RPMI8226 (cell line): ENCODE data around the gene DENND1A.
A peak's percentile ranks its signal among the peaks of the same experiment; 100 is the strongest.

Source experiments
- DNase-seq: peaks from one replicate; pipeline ENCODE4 v3.0.0-alpha.2; 2015

Gene DENND1A

GRCh38 chr9:123552530-123552929, 377.4 kb downstream of the DENND1A start:
- DNase-seq = no peak

- DNase-seq = no peak
Observed at GRCh38 chr9:123551734-123552133, 378.2 kb downstream of the DENND1A start.

DNA sequence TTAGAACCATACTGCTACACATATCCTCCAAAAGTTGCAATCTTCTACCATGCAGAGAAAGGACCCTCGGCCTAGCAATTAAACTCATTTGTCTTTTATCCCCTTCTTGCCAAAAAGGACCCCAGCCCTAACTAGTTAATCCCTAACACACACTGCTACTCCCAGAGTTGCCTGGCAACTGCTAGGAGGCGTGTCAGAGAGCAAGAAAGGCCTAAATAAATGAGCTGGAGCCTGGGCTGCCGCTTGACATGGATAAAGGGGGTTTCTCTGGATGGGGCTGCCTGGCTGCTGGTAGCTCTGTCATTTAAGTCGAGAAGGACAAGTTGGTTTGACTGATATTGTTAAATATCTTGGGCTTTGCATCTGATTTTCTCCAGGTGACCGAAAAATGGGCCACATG, 379.1 kb downstream of the DENND1A start:
- no peak for DNase-seq

- no peak for DNase-seq
Observed at GRCh38 chr9:123550012-123550411, 379.9 kb downstream of the DENND1A start.

- DNase-seq = no peak
Observed at GRCh38 chr9:123548741-123549545, 381.0 kb downstream of the DENND1A start.

GRCh38 chr9:123544007-123544827, 385.7 kb downstream of the DENND1A start:
- peak; percentile 47 for DNase-seq

GRCh38 chr9:123543492-123543891, 386.4 kb downstream of the DENND1A start:
- no peak for DNase-seq

- no peak for DNase-seq
Observed at GRCh38 chr9:123542435-123543225, 387.3 kb downstream of the DENND1A start.

DNA sequence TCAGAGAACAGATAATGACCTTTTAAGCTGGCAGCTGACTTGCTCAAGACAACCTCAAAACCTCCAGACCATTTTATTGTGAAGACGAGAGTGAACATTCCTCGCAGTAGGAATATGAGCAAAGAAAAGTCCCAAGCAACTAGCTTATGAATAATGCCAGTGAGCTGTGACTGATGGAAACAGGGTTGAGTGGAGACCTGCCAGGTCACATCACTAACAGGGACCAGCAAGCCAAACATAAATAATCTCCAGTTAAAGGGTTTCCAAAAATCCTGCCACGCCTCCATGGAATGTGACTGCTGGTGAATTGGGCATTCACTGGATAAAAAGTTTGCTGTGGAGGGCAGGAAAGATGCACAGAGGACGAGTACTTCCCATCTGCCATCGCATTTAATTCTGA, 388.5 kb downstream of the DENND1A start:
- DNase-seq = no peak

DNA sequence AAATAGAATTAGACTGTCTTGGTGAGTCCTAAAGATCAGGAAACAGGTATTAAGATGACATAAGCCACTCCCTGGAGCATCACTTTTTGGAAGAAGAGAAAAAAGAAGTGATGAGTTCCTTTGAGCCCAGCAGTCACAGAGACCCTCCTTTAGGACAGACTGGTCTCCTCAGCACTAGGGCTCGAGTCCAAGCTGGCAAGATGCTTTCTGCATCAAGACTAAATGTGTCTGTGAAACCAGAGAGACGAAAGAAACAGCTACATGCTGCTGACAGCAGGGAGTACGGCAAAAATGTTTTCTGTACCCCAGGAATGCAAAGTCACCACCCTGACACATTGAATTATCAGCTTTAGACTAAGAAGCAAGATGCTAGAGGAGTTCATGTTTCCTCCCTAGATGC, 389.5 kb downstream of the DENND1A start:
- DNase-seq = no peak

GRCh38 chr9:123537809-123538208, 392.1 kb downstream of the DENND1A start:
- DNase-seq = no peak

GRCh38 chr9:123536455-123536868, 393.5 kb downstream of the DENND1A start:
- DNase-seq = no peak

GRCh38 chr9:123534336-123534735, 395.6 kb downstream of the DENND1A start:
- DNase-seq = no peak

DNA sequence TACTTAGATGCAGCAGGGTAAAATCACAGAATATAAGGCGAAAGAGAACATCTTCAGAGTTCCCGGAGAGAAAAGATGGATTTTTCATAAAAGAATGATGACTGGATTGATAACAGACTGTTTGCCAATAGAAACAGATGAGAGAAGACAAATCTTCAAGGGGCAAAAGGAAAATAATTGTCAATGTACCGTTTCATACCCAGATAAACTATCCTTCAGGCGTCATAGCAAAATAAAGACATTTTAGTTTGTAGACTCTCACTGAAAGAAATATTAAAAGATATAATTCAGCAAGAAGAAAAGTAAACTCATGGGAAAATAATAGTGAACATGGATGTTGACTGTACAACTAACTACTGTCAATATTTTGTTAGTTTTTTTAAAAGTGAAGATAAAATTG, 399.7 kb downstream of the DENND1A start:
- no peak for DNase-seq

- DNase-seq = no peak
Observed at GRCh38 chr9:123528501-123528900, 401.4 kb downstream of the DENND1A start.

DNA sequence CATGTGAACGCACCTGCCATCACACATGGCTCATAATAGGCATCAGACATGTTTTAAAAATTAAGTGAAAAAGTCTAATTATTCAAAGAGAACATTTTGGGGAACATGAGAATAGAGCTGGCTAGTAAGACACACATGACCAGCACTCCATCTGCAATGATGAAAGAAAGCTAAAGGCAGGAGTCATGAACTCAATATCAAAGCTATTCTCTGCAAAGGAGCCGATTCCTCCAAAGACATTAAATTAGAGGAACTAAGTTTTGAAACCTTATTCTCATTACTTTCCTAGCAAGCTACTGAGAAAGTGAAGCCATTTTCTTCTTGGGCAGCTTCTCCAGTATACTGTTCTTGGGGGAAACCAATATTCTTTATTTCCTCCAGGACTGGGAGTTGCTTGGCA, 401.9 kb downstream of the DENND1A start:
- DNase-seq = no peak

DNA sequence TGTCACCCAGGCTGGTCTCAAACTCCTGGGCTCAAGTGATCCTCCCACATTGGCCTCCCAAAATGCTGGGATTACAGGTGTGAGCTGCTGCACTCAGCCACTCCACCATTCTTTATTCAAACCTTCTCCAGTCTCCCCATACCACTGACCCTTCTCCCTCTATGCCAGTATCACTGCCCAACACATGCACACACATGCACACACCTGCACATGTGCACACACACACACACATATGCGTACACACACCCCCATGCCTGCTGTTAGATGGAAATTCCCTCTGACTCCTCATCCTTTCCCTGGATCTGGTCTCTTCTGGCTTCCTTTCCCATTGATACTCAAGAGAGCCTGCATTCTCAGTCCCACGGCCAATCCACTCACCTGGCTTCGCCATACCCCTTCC, 404.0 kb downstream of the DENND1A start:
- no peak for DNase-seq

DNA sequence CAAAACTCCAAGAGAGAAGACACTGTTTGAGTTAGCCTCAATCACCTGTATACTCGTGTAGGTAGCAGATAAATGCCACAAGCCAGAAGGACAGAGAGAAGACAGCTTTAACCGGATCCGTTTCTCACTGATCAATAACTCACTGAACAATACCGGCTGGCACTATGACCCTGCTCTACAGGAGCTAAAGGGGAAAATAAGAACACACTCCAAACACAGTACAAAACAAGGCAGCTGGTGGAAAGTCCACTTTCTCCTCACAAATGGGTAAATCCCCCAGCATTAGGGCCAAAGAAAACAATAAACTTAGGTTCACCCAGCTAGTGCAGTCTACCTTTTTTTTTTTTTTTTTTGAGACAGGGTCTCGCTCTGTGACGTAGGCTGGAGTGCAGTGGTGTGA, 404.5 kb downstream of the DENND1A start:
- no peak for DNase-seq

DNA sequence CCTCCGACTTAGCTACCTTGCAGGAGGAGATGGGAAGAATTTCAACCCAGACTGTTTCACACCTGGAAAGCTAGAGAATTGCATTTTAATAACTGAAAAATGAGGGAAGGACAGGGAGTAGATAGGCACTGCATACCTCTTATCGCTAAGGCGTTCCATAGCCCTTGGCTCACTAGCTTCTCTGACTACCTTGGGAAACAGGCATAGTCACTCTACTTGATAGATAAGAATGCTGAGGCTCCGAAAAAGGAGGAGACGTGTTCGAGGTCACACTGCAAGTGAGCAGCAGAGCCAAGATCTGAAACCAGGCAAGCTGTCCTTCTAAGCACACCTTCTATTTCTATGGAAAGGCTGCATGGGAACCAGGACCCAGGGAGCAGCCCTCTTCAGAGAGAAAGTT, 405.1 kb downstream of the DENND1A start:
- DNase-seq = no peak

- DNase-seq = no peak
Observed at GRCh38 chr9:123523845-123524244, 406.1 kb downstream of the DENND1A start.

DNA sequence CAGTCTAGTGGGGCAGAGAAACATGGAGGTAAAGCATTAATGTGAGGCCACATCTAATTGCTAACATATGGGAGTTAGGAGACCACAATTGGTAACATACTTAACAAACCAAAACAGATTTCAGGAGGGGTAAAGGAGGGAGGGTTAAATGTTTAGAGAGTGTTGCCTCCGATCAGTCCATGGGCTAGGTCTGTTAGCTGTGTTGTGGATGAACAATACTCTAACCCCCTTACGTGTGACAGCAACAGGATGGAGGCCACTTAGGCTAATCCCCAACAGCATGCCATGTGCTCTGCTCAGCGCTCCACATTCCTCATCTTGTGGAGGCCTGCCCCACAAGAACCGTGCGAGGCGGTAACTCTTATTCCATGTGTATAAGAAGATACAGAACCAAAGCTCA, 406.9 kb downstream of the DENND1A start:
- DNase-seq = no peak

DNA sequence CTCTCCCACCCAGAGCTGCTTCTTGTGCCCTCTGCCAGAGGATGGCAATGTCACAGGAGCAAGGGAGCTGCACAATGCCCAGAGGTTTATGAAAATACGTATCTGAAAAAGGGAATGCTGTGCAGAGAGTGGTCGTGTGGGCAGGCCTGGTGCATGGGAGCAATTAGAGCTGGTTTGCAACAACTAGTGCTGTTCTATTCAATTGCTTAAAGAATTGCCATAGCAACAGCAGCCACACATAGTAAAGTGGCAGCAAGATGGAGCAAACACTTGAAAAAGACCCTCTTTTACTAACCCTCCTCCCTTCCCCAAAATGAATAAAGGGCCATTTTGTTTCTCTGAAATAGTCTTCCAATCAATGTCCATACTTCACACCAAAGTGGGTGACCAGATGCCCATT, 407.7 kb downstream of the DENND1A start:
- DNase-seq = no peak

DNA sequence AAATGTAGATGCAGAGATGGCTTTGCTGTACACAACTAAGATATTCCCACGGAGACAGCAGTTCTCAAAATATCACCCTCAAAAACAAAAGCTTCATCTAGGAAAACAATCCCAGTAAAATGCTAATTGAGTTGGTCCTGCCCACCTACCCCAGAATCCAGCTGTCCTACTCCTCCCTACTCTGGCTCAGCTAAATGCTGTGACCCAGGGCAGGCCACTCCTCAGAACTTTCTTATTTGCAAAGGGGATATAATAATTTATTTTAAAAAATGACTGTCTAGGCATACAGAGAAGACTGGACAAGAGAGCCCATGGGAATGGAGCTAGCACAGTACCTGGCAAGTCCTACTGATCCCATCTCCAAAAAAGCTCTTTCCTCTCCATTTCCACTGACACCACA, 411.6 kb downstream of the DENND1A start:
- no peak for DNase-seq
